H1 (cell line): Measurements from ENCODE around the gene OSTF1. TPM values are rescaled to one million over a fixed set of nuclear protein-coding genes. Genes with fewer than 3 reads are reported as not detected.

Experiments
- ASH2L ChIP-seq: fragments of 200-600, 300-600 bp; sonication (generic); IDR thresholded peaks from one replicate; pipeline ENCODE4 v1.7.1; 2017; ENCODE audit warnings: low read length
- BRCA1 ChIP-seq: IDR thresholded peaks from 2 replicates; pipeline ENCODE4 v1.6.1; 2012; ENCODE audit warnings: low read depth, low read length, improper control_type of control experiment
- CEBPB ChIP-seq: IDR thresholded peaks from 2 replicates; pipeline ENCODE4 v1.6.1; 2012; ENCODE audit warnings: low read depth, low read length
- HDAC6 ChIP-seq: IDR thresholded peaks from one replicate; pipeline ENCODE4 v1.7.1; 2012; ENCODE audit warnings: low read depth, mild to moderate bottlenecking, inconsistent platforms, low read length, moderate library complexity
- KDM5A ChIP-seq: fragments of 200-600 bp; IDR thresholded peaks from 2 replicates; pipeline ENCODE4 v1.7.1; 2012; ENCODE audit warnings: mild to moderate bottlenecking, low read length, inconsistent platforms, mixed read lengths
- NANOG ChIP-seq: IDR thresholded peaks from 2 replicates; pipeline ENCODE4 v1.6.1; 2011; ENCODE audit warnings: low read length, low read depth, mild to moderate bottlenecking, inconsistent platforms; ENCODE audit not compliant: insufficient read depth, poor library complexity, severe bottlenecking
- POU5F1 ChIP-seq: IDR thresholded peaks from 2 replicates; pipeline ENCODE4 v1.6.1; 2011; ENCODE audit warnings: low read depth, mild to moderate bottlenecking, low read length, moderate library complexity
- RAD21 ChIP-seq, 2 experiments: IDR thresholded peaks in 1 of 2; conservative IDR thresholded peaks in 1 of 2; 2 replicates each; pipeline ENCODE4 v1.6.1; 2011; ENCODE audit warnings: low read depth in 2 of 2, low read length in 2 of 2, improper control_type of control experiment in 1 of 2, inconsistent platforms in 1 of 2, mild to moderate bottlenecking in 1 of 2, moderate library complexity in 1 of 2
- SIX5 ChIP-seq: IDR thresholded peaks from 2 replicates; pipeline ENCODE4 v1.6.1; 2011; ENCODE audit warnings: mild to moderate bottlenecking, low read depth, low read length
- SUZ12 ChIP-seq: fragments of 200-600 bp; sonication (generic); IDR thresholded peaks from 2 replicates; pipeline ENCODE4 v1.6.1; 2012; ENCODE audit warnings: mild to moderate bottlenecking, inconsistent platforms, low read length, moderate library complexity, mixed read lengths
- polyA plus RNA-seq, 7 experiments: library from polyadenylated mRNA; depleted of rRNA in 3 of 7; stranded (reverse) in 5 of 7; unstranded in 2 of 7; fragments of >200 nt in 5 of 7; fragments of 200-250 nt in 2 of 7; gene quantifications; 1 replicate in 5 of 7; 2 replicates in 1 of 7; 4 replicates in 1 of 7; pipeline versions ENCODE4 v1.2.1 to v1.2.3, GENCODE V29; 2011 to 2013; ENCODE audit warnings: missing spikeins in 2 of 7, mixed read lengths in 2 of 7
- total RNA-seq: library from RNA; stranded (reverse); fragmentation: NEBNext Ultra II Directional; extraction: Animal tissue kit (Norgen Biotek cat#: 25700); gene quantifications from 2 replicates; pipeline ENCODE4 v1.2.1, GENCODE V29; 2021
- TF ChIP-seq, protein P1 (sequence below): fragments of 300-600 bp; sonication (generic); IDR thresholded peaks from 2 replicates; pipeline ENCODE4 v1.7.1; 2012; ENCODE audit warnings: low read length, moderate library complexity, mild to moderate bottlenecking, inconsistent platforms; ENCODE audit not compliant: insufficient replicate concordance

OSTF1 gene
- total and polyA plus RNA-seq, 2 of the 8 experiments (the other 6 are each of a cell fraction or from before 2014, with no cell fraction given): 5.0 to 18.9 TPM

DNA sequence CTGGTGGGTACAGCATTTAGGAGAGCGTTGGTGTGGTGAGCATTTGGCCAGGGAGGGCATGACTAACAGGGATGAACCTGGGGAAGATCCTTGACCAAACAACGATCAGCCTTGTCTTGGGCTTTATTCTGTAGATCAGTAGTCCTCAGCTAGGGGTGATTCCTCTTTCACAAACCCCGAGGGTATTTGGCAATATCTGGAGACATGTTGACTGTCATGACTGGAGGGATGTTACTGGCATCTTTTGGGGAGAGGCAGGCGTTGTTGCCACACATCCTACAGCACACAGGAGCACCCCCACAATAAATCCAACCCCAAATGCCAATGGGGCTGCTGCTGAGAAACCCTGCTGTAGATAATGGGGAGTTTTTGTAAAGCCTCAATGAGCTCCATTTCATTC, 43.9 kb downstream of the OSTF1 start (continued):
- TF ChIP-seq, protein P1, sequence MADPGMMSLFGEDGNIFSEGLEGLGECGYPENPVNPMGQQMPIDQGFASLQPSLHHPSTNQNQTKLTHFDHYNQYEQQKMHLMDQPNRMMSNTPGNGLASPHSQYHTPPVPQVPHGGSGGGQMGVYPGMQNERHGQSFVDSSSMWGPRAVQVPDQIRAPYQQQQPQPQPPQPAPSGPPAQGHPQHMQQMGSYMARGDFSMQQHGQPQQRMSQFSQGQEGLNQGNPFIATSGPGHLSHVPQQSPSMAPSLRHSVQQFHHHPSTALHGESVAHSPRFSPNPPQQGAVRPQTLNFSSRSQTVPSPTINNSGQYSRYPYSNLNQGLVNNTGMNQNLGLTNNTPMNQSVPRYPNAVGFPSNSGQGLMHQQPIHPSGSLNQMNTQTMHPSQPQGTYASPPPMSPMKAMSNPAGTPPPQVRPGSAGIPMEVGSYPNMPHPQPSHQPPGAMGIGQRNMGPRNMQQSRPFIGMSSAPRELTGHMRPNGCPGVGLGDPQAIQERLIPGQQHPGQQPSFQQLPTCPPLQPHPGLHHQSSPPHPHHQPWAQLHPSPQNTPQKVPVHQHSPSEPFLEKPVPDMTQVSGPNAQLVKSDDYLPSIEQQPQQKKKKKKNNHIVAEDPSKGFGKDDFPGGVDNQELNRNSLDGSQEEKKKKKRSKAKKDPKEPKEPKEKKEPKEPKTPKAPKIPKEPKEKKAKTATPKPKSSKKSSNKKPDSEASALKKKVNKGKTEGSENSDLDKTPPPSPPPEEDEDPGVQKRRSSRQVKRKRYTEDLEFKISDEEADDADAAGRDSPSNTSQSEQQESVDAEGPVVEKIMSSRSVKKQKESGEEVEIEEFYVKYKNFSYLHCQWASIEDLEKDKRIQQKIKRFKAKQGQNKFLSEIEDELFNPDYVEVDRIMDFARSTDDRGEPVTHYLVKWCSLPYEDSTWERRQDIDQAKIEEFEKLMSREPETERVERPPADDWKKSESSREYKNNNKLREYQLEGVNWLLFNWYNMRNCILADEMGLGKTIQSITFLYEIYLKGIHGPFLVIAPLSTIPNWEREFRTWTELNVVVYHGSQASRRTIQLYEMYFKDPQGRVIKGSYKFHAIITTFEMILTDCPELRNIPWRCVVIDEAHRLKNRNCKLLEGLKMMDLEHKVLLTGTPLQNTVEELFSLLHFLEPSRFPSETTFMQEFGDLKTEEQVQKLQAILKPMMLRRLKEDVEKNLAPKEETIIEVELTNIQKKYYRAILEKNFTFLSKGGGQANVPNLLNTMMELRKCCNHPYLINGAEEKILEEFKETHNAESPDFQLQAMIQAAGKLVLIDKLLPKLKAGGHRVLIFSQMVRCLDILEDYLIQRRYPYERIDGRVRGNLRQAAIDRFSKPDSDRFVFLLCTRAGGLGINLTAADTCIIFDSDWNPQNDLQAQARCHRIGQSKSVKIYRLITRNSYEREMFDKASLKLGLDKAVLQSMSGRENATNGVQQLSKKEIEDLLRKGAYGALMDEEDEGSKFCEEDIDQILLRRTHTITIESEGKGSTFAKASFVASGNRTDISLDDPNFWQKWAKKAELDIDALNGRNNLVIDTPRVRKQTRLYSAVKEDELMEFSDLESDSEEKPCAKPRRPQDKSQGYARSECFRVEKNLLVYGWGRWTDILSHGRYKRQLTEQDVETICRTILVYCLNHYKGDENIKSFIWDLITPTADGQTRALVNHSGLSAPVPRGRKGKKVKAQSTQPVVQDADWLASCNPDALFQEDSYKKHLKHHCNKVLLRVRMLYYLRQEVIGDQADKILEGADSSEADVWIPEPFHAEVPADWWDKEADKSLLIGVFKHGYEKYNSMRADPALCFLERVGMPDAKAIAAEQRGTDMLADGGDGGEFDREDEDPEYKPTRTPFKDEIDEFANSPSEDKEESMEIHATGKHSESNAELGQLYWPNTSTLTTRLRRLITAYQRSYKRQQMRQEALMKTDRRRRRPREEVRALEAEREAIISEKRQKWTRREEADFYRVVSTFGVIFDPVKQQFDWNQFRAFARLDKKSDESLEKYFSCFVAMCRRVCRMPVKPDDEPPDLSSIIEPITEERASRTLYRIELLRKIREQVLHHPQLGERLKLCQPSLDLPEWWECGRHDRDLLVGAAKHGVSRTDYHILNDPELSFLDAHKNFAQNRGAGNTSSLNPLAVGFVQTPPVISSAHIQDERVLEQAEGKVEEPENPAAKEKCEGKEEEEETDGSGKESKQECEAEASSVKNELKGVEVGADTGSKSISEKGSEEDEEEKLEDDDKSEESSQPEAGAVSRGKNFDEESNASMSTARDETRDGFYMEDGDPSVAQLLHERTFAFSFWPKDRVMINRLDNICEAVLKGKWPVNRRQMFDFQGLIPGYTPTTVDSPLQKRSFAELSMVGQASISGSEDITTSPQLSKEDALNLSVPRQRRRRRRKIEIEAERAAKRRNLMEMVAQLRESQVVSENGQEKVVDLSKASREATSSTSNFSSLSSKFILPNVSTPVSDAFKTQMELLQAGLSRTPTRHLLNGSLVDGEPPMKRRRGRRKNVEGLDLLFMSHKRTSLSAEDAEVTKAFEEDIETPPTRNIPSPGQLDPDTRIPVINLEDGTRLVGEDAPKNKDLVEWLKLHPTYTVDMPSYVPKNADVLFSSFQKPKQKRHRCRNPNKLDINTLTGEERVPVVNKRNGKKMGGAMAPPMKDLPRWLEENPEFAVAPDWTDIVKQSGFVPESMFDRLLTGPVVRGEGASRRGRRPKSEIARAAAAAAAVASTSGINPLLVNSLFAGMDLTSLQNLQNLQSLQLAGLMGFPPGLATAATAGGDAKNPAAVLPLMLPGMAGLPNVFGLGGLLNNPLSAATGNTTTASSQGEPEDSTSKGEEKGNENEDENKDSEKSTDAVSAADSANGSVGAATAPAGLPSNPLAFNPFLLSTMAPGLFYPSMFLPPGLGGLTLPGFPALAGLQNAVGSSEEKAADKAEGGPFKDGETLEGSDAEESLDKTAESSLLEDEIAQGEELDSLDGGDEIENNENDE: no peak
- TF ChIP-seq POU5F1 (no peak), SUZ12 (no peak), CEBPB (no peak), HDAC6 (no peak), ASH2L (no peak), KDM5A (no peak), NANOG (no peak), RAD21 (IDR thresholded peaks at IDR 0.05 in 1 of 2, conservative IDR thresholded peaks at IDR 0.05 in 1 of 2; ENCODE audit: low read depth in 2 of 2, low read length in 2 of 2) (no peak), BRCA1 (no peak), SIX5 (no peak)
